Gastroesophageal sphincter (tissue), 3 donors: ENCODE data around the gene DNM3.

Source experiments
- CTCF ChIP-seq, 4 experiments: fragments of 200-600 bp in 2 of 4; fragments of 450-650 bp in 2 of 4; sonication (generic) in 1 of 4; IDR thresholded peaks; one replicate each; pipeline ENCODE4 v1.5.1; 2017 to 2019; ENCODE audit warnings: antibody characterized with exemption in 4 of 4, mild to moderate bottlenecking in 2 of 4, moderate library complexity in 2 of 4
- EP300 ChIP-seq: sonication (generic); formaldehyde crosslinking; IDR thresholded peaks from one replicate; pipeline ENCODE4 v1.6.1; 2017; ENCODE audit warnings: antibody characterized with exemption, mild to moderate bottlenecking
- POLR2A ChIP-seq, 2 donors: fragments of 450-650 bp; IDR thresholded peaks; one replicate each; pipeline ENCODE4 v1.6.1; 2017; ENCODE audit warnings: antibody characterized with exemption in 2 of 2, mild to moderate bottlenecking in 2 of 2, moderate library complexity in 1 of 2
- POLR2AphosphoS5 ChIP-seq: sonication (generic); formaldehyde crosslinking; IDR thresholded peaks from one replicate; pipeline ENCODE4 v1.6.1; 2017; ENCODE audit warnings: antibody characterized with exemption

- no peak for TF ChIP-seq CTCF (IDR thresholded peaks at IDR 0.05)
- no peak for TF ChIP-seq EP300
- no peak for TF ChIP-seq POLR2AphosphoS5
- TF ChIP-seq POLR2A (IDR thresholded peaks at IDR 0.05): no peak
Measured at GRCh38 chr1:172350856-172351255, 509.6 kb downstream of the DNM3 start.
